GM23338 (cell line): ENCODE data around the gene HTT. TPM values are rescaled to one million over a fixed set of nuclear protein-coding genes. Genes with fewer than 3 reads are reported as not detected.
A peak's percentile ranks its signal among the peaks of the same experiment; 100 is the strongest.

ENCODE experiments used
- ATAC-seq: fragments of 200-7000 bp; cut with Tn5 transposase; 3 replicates; pipeline ENCODE4 v1.9.1; 2020
- DNase-seq: peaks from one replicate; pipeline ENCODE4 v3.0.0-alpha.2; 2015; ENCODE audit warnings: low spot score
- H2AFZ ChIP-seq: fragments of 200-600 bp; sonication (generic); 2 replicates; pipeline ENCODE4 v1.8.0; 2016; ENCODE audit warnings: antibody characterized with exemption, mild to moderate bottlenecking, moderate library complexity
- H3F3A ChIP-seq: fragments of 200-600 bp; sonication (generic); replicated peaks from 2 replicates; pipeline ENCODE4 v1.8.0; 2017; ENCODE audit warnings: antibody characterized with exemption, mixed run types, low read depth
- H3K27ac ChIP-seq: fragments of 200-600 bp; sonication (generic); 2 replicates; pipeline ENCODE4 v1.6.1; 2016; ENCODE audit warnings: low read depth
- H3K27me3 ChIP-seq: fragments of 200-600 bp; sonication (generic); 2 replicates; pipeline ENCODE4 v1.8.0; 2016; ENCODE audit warnings: mild to moderate bottlenecking, mixed run types, moderate library complexity; ENCODE audit not compliant: insufficient read depth
- H3K36me3 ChIP-seq: fragments of 200-600 bp; sonication (generic); 2 replicates; pipeline ENCODE4 v1.8.0; 2016; ENCODE audit warnings: mild to moderate bottlenecking; ENCODE audit not compliant: insufficient read depth
- H3K4me1 ChIP-seq: fragments of 200-600 bp; sonication (generic); 2 replicates; pipeline ENCODE4 v1.8.0; 2016; ENCODE audit warnings: mild to moderate bottlenecking, moderate library complexity; ENCODE audit not compliant: insufficient read depth
- H3K4me2 ChIP-seq: fragments of 200-600 bp; sonication (generic); 2 replicates; pipeline ENCODE4 v1.7.1; 2017; ENCODE audit warnings: mixed run types
- H3K4me3 ChIP-seq: fragments of 200-600 bp; sonication (generic); 2 replicates; pipeline ENCODE4 v1.6.1; 2016; ENCODE audit warnings: mixed run types
- H3K79me2 ChIP-seq: fragments of 200-600 bp; sonication (generic); replicated peaks from 2 replicates; pipeline ENCODE4 v1.8.0; 2017; ENCODE audit warnings: mild to moderate bottlenecking; ENCODE audit not compliant: insufficient read depth
- H3K9me2 ChIP-seq: fragments of 200-600 bp; sonication (generic); 2 replicates; pipeline ENCODE4 v1.8.0; 2017; ENCODE audit not compliant: insufficient read depth
- H4K20me1 ChIP-seq: fragments of 200-600 bp; sonication (generic); replicated peaks from 2 replicates; pipeline ENCODE4 v1.8.0; 2017; ENCODE audit warnings: mild to moderate bottlenecking; ENCODE audit not compliant: insufficient read depth
- H3K27ac Mint-ChIP-seq: 2 replicates; pipeline ENCODE4 v1.8.0; 2020; ENCODE audit warnings: inconsistent platforms, mild to moderate bottlenecking, moderate library complexity, mixed read lengths
- H3K27me3 Mint-ChIP-seq: 3 replicates; pipeline ENCODE4 v1.8.0; 2022; ENCODE audit warnings: low read depth, mild to moderate bottlenecking, moderate library complexity, mixed read lengths, inconsistent platforms; ENCODE audit not compliant: insufficient read depth, poor library complexity
- H3K36me3 Mint-ChIP-seq: 3 replicates; pipeline ENCODE4 v1.8.0; 2021; ENCODE audit warnings: low read depth, mild to moderate bottlenecking, inconsistent platforms, moderate library complexity, mixed read lengths
- H3K4me1 Mint-ChIP-seq: 3 replicates; pipeline ENCODE4 v1.8.0; 2020; ENCODE audit warnings: mild to moderate bottlenecking, inconsistent platforms, mixed read lengths
- H3K4me3 Mint-ChIP-seq: 3 replicates; pipeline ENCODE4 v1.8.0; 2021; ENCODE audit warnings: moderate library complexity, mild to moderate bottlenecking, inconsistent platforms, mixed read lengths
- H3K9me3 Mint-ChIP-seq: 3 replicates; pipeline ENCODE4 v1.8.0; 2020; ENCODE audit warnings: moderate library complexity, mild to moderate bottlenecking, inconsistent platforms, mixed read lengths
- CREB1 ChIP-seq: fragments of 250-450 bp; sonication (Bioruptor Pico); IDR thresholded peaks from 2 replicates; pipeline ENCODE4 v1.5.0; 2020; ENCODE audit warnings: low read depth, mild to moderate bottlenecking, moderate library complexity
- CTCF ChIP-seq, 2 experiments: fragments of 200-600 bp in 1 of 2; sonication (generic) in 1 of 2; conservative IDR thresholded peaks; 2 replicates each; pipeline versions ENCODE4 v1.5.1 to v1.6.1; 2016 to 2017; ENCODE audit warnings: antibody characterized with exemption in 2 of 2, low read depth in 2 of 2, mild to moderate bottlenecking in 2 of 2, moderate library complexity in 1 of 2
- ETS1 ChIP-seq: IDR thresholded peaks from 2 replicates; pipeline ENCODE4 v1.6.1; 2016; ENCODE audit warnings: antibody characterized with exemption
- EZH2 ChIP-seq: fragments of 200-600 bp; sonication (generic); IDR thresholded peaks from one replicate; pipeline ENCODE4 v1.8.0; 2017; ENCODE audit warnings: antibody characterized with exemption, mild to moderate bottlenecking, low read depth; ENCODE audit not compliant: unreplicated experiment
- EZH2phosphoT487 ChIP-seq: fragments of 200-600 bp; sonication (generic); IDR thresholded peaks from one replicate; pipeline ENCODE4 v1.8.1; 2018; ENCODE audit warnings: antibody characterized with exemption; ENCODE audit not compliant: unreplicated experiment
- JUNB ChIP-seq: IDR thresholded peaks from one replicate; pipeline ENCODE4 v1.6.1; 2016; ENCODE audit warnings: antibody characterized with exemption; ENCODE audit not compliant: unreplicated experiment
- NANOG ChIP-seq: IDR thresholded peaks from 2 replicates; pipeline ENCODE4 v1.6.1; 2016; ENCODE audit warnings: antibody characterized with exemption, borderline replicate concordance
- POLR2AphosphoS5 ChIP-seq: IDR thresholded peaks from 2 replicates; pipeline ENCODE4 v1.6.1; 2016; ENCODE audit warnings: antibody characterized with exemption, low read depth
- REST ChIP-seq: IDR thresholded peaks from one replicate; pipeline ENCODE4 v1.6.1; 2018; ENCODE audit warnings: antibody characterized with exemption; ENCODE audit not compliant: unreplicated experiment
- STAT1 ChIP-seq: IDR thresholded peaks from one replicate; pipeline ENCODE4 v1.6.1; 2016; ENCODE audit warnings: antibody characterized with exemption; ENCODE audit not compliant: unreplicated experiment
- ZNF114 ChIP-seq: fragments of 250-450 bp; sonication (Bioruptor Pico); IDR thresholded peaks from 2 replicates; pipeline ENCODE4 v1.5.0; 2020; ENCODE audit warnings: mild to moderate bottlenecking, moderate library complexity
- ZNF331 ChIP-seq: fragments of 250-450 bp; sonication (Bioruptor Pico); IDR thresholded peaks from 2 replicates; pipeline ENCODE4 v1.5.0; 2020; ENCODE audit warnings: low read depth, mild to moderate bottlenecking, moderate library complexity
- ZNF462 ChIP-seq: fragments of 250-450 bp; sonication (Bioruptor Pico); IDR thresholded peaks from 2 replicates; pipeline ENCODE4 v1.5.0; 2020; ENCODE audit warnings: mild to moderate bottlenecking, moderate library complexity
- polyA plus RNA-seq: library from polyadenylated mRNA; unstranded; fragments of >200 nt; fragmentation: Nextera tagmentation; extraction: Ambion mirVana; gene quantifications from 2 replicates; pipeline ENCODE4 v1.2.1, GENCODE V29; 2016
- total RNA-seq: library from RNA; depleted of rRNA; stranded (reverse); fragments of >200 nt; shearing (Covaris generic); gene quantifications from 2 replicates; pipeline ENCODE4 v1.2.3, GENCODE V29; 2014

Gene HTT
- total and polyA plus RNA-seq, 2 experiments from 2014 or later: 26.6 to 67.7 TPM

- H3K36me3 ChIP-seq: no peaks in the 10 kb centered on the region
- no peaks in the 10 kb centered on the region for H3F3A ChIP-seq
- H3K9me2 ChIP-seq: no peaks in the 10 kb centered on the region
- Mint-ChIP-seq H3K4me1 (no peaks in the 10 kb centered on the region), H3K4me3 (no peak overlapping the region), H3K9me3 (no peaks in the 10 kb centered on the region), H3K27me3 (peaks cover 22% of the 10 kb centered on the region), H3K27ac (0 out of 2 replicates have a peak overlapping the region, but pooled peaks have one; percentile 34), H3K36me3 (no peaks in the 10 kb centered on the region)
- ATAC-seq (no peak), DNase-seq (no peak)
- no peak overlapping the region for H3K4me3 ChIP-seq
- H3K27ac ChIP-seq: no peak overlapping the region
- no peaks in the 10 kb centered on the region for H3K79me2 ChIP-seq
- no peaks in the 10 kb centered on the region for H3K4me1 ChIP-seq
- H4K20me1 ChIP-seq: no peaks in the 10 kb centered on the region
- H3K4me2 ChIP-seq: no peak overlapping the region
- H2AFZ ChIP-seq: no peak overlapping the region
- H3K27me3 ChIP-seq: no peaks in the 10 kb centered on the region
- TF ChIP-seq ZNF462 (CRISPR knock-in tag): no peak
- no peak for TF ChIP-seq CREB1
- TF ChIP-seq STAT1: no peak
- no peak for TF ChIP-seq ZNF331 (CRISPR knock-in tag)
- no peak for TF ChIP-seq EZH2
- TF ChIP-seq NANOG: no peak
- no peak for TF ChIP-seq EZH2phosphoT487
- no peak for TF ChIP-seq REST
- TF ChIP-seq POLR2AphosphoS5: no peak
- TF ChIP-seq ETS1: no peak
- TF ChIP-seq CTCF (conservative IDR thresholded peaks at IDR 0.05; ENCODE audit: low read depth in 2 of 2): no peak
- no peak for TF ChIP-seq JUNB
- TF ChIP-seq ZNF114 (CRISPR knock-in tag): no peak
These were observed 38.8 kb upstream of the HTT start for GRCh38 chr4:3035674-3036073.
